Parietal lobe (tissue), 1 donor: ENCODE results near the gene CARD16. TPM values are rescaled to one million over a fixed set of nuclear protein-coding genes. Genes with fewer than 3 reads are reported as not detected.

Source experiments
- total RNA-seq: library from RNA; depleted of rRNA; stranded (reverse); fragments of >200 nt; gene quantifications from one replicate; pipeline ENCODE4 v1.2.3, GENCODE V29; 2014

CARD16 gene
- total RNA-seq, result not detected

DNA sequence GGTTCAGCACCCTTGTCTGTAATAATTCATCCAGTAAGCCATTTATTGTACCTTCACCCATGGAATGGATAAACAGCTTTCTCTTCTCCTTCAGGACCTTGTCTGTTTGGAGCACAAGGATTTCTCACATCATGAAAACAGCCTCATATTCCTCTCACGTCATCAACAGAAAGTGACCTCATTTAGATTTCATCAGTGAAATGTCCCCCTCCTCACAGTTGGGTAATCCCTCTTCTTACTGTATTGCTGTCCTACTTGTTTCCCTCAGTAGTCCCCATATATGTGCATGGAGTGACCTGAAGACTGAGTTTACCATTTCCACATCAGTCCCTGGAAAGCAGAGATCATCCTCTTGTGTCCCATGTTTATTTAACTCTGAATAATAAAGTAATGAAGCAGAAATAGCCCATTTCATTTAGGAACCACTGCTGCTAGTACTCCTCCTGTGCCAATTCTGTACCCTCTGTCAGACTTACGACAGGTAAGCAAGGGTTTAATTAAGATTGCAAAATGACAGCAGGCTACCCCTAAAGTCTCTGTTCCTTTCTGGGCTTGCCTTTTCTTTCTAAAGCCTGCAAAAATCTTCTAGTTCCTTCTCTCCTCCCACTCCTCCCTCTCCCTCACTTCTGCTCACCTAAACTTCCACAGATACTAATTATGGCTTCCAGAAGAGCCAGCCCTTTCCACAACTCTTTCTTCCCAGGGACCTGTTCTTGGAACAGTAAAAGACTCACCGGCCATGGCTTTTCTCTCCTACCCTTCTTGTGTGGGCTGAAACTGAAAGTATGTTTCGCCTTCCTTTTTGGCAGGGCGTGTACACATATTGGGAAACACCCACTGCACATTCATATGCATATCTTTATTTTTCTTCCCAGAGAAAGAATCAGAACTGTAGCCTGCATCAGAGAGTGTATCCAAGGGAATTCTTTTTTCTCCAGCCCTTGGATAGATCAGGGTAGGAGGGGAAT is at the start of gene CARD16:
TSS of gene CARD16 (minus strand) at position 779 of the 968 bp plus-strand sequence. CDS start at position 741, 38 bp downstream.

DNA sequence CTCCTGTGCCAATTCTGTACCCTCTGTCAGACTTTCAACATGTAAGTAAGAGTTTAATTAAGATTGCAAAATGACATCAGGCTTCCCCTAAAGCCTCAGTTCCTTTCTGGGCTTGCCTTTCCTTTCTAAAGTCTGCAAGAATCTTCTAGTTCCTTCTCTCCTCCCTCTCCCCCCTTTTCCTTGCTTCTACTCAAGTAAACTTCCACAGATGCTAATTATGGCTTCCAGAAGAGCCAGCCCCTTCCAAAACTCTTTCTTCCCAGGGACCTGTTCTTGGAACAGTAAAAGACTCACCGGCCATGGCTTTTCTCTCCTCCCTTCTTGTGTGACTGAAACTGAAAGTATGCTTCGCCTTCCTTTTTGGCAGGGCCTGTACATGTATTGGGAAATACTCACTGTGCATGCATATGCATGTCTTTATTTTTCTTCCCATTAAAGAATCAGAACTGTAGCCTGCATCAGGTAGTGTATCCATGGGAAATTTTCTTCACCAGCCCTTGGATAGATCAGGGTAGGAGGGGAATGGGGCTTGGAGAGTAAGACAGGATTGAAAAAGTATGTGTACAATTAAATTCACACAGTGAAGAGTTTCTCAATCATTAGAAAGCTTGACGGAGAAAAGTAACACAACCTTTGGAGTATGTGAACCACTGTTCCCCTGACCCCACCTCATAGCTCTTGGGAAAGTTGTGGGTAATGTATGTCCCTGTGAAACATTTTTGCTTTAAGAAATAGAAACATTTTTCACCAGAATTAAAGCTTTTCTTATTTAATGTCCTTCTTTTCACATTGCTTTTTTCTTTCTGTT is 10.1 kb downstream of the CARD16 start, which contains the start of gene CASP1:
TSS of gene CASP1 (minus strand) at position 332 of the 808 bp plus-strand sequence. CDS start at position 301, 31 bp downstream.

DNA sequence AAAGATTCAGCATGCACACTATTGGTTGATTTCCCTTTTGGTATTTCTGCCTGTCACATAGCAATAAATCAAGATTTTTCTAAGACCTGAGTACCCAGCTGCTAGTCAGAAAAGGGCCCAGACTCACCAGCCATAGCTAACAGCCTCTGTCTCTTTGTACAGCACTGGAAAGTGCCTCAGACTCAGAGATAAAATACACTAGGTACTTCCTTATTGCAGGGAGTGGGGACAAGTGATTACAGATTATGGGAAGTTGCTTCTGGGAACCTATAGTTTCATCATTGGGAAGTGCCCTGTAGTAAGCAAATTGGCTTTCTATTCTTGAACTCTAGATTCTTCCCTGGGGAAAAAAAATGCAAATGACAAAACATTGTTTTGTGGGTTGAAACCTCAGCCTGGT is 22.1 kb downstream of the CARD16 start, which contains the start of gene CASP5:
TSS of gene CASP5 (minus strand) at position 166 of the 400 bp plus-strand sequence. CDS start at position 134, 32 bp downstream.

Other genes with a start within 250 kb of the CARD16 start
- not detected for gene CASP12, start 146.9 kb downstream of the CARD16 start, total RNA-seq
- 1.9 TPM for gene CASP4, start 76.8 kb downstream of the CARD16 start, total RNA-seq
- not detected for gene CASP5, start 22.2 kb downstream of the CARD16 start, total RNA-seq
- 4.4 TPM for gene CASP1, start 10.2 kb downstream of the CARD16 start, total RNA-seq
- gene CARD18, start 94.4 kb upstream of the CARD16 start, total RNA-seq, result not detected